Bronchial epithelial cell (primary cell): Measurements from ENCODE around the gene WNK2. TPM values are rescaled to one million over a fixed set of nuclear protein-coding genes. Genes with fewer than 3 reads are reported as not detected.
A peak's percentile ranks its signal among the peaks of the same experiment; 100 is the strongest.

Source experiments
- DNase-seq: peaks from one replicate; pipeline ENCODE4 v3.0.0-alpha.2; 2010; ENCODE audit warnings: low read depth
- FAIRE-seq: peaks from 2 replicates; lab custom pipeline; 2011; peaks lifted over from hg19 to GRCh38; lab: Jason Lieb, UNC
- H3K27me3 ChIP-seq: 2 replicates; pipeline ENCODE4 v1.5.1; 2011; ENCODE audit warnings: low read length; ENCODE audit not compliant: control insufficient read depth, insufficient read depth
- H3K36me3 ChIP-seq: 2 replicates; pipeline ENCODE4 v1.5.1; 2011; ENCODE audit warnings: low read length; ENCODE audit not compliant: control insufficient read depth, insufficient read depth
- H3K4me3 ChIP-seq: 2 replicates; pipeline ENCODE4 v1.5.1; 2011; ENCODE audit warnings: mild to moderate bottlenecking, low read depth, low read length, control low read depth
- total RNA-seq: library from RNA; depleted of rRNA; stranded (reverse); fragments of >200 nt; gene quantifications from 2 replicates; pipeline ENCODE4 v1.2.1, GENCODE V29; 2014
- TF ChIP-seq, protein P1 (sequence below): IDR thresholded peaks from 2 replicates; pipeline ENCODE4 v1.5.1; 2011; ENCODE audit warnings: mild to moderate bottlenecking, moderate library complexity, low read length, control low read depth, inconsistent platforms; ENCODE audit not compliant: insufficient read depth, severe bottlenecking

Gene WNK2
- total RNA-seq, 1 donor from 2014 or later, result under 0.01 TPM

GRCh38 chr9:93218671-93219420 lies 34.9 kb downstream of the WNK2 start:
- FAIRE-seq (no peak), DNase-seq (no peak)
- Histone ChIP-seq H3K27me3 (no peaks in the 10 kb centered on the region), H3K4me3 (no peak overlapping the region), H3K36me3 (no peaks in the 10 kb centered on the region)
- TF ChIP-seq, protein P1, sequence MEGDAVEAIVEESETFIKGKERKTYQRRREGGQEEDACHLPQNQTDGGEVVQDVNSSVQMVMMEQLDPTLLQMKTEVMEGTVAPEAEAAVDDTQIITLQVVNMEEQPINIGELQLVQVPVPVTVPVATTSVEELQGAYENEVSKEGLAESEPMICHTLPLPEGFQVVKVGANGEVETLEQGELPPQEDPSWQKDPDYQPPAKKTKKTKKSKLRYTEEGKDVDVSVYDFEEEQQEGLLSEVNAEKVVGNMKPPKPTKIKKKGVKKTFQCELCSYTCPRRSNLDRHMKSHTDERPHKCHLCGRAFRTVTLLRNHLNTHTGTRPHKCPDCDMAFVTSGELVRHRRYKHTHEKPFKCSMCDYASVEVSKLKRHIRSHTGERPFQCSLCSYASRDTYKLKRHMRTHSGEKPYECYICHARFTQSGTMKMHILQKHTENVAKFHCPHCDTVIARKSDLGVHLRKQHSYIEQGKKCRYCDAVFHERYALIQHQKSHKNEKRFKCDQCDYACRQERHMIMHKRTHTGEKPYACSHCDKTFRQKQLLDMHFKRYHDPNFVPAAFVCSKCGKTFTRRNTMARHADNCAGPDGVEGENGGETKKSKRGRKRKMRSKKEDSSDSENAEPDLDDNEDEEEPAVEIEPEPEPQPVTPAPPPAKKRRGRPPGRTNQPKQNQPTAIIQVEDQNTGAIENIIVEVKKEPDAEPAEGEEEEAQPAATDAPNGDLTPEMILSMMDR, result no peak

DNA sequence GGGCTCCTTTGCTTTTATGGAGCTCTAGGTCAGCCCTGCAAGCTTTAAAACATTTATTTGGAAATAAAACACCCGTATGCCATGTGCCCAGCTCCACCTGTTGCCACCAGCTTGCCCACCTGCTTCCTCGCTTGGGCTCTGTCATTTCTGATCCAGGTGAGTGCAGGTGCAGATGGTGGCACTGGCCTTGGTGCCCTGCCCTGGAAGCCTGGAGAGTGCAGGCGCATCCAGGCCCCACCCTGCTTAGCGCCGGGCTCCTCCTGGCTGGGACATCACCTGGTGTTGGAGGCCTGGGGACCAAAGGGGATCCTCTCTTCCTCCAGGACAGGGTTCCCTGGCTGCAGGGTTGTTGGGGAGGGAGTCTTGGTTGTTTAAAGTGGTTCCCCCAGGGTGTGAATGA lies 35.8 kb downstream of the WNK2 start:
- H3K4me3 ChIP-seq, result no peak overlapping the region
- TF ChIP-seq, protein P1, result no peak
- no peak for FAIRE-seq

GRCh38 chr9:93220627-93221026 lies 36.7 kb downstream of the WNK2 start:
- Histone ChIP-seq H3K27me3 (no peaks in the 10 kb centered on the region), H3K4me3 (no peak overlapping the region), H3K36me3 (no peaks in the 10 kb centered on the region)
- FAIRE-seq (no peak), DNase-seq (no peak)
- TF ChIP-seq, protein P1, result no peak

More for the DNA sequence above, 35.8 kb downstream of the WNK2 start:
- no peak for DNase-seq
- Histone ChIP-seq H3K36me3 (no peaks in the 10 kb centered on the region), H3K27me3 (no peaks in the 10 kb centered on the region)

DNA sequence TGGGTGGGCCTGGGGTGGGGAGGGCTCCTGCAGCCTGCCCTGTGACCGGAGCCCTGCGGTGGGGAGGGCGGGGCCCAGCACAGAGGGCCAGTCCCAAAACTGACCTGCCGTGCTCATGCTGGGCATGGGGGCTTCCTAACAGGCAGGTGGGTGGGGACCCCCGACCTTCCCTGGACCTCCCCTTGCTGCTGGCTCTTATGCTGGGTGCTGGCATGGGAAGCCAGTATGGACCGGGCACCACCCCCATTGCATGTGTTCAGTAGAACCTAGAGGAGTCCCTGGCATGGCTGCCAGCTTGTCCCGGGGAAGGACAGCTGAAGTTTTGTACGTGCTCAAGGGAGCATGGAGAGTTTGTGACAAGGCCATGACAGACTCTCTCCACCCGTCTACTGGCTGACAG lies 37.1 kb downstream of the WNK2 start:
- TF ChIP-seq, protein P1, result no peak
- Histone ChIP-seq H3K4me3 (no peak overlapping the region), H3K36me3 (no peaks in the 10 kb centered on the region), H3K27me3 (no peaks in the 10 kb centered on the region)
- FAIRE-seq (no peak), DNase-seq (no peak)

- Histone ChIP-seq H3K4me3 (no peak overlapping the region), H3K27me3 (no peaks in the 10 kb centered on the region), H3K36me3 (no peaks in the 10 kb centered on the region)
- FAIRE-seq (no peak), DNase-seq (peak; percentile 44)
- TF ChIP-seq, protein P1, result no peak
Measured at GRCh38 chr9:93222890-93223259, 38.9 kb downstream of the WNK2 start.
